HG02981 (cell line): ENCODE data around the gene SYCP1.
"Not testable (repeated sequence)": the region's sequence is repeated elsewhere in the genome, so short reads cannot be mapped to it uniquely, and the experiment has no call there.

Experiments
- ATAC-seq: cut with Tn5 transposase; IDR thresholded peaks from one replicate; pipeline ENCODE4 v1.9.1; 2021; ENCODE audit warnings: mild to moderate bottlenecking, moderate library complexity; ENCODE audit not compliant: unreplicated experiment

SYCP1 gene

DNA sequence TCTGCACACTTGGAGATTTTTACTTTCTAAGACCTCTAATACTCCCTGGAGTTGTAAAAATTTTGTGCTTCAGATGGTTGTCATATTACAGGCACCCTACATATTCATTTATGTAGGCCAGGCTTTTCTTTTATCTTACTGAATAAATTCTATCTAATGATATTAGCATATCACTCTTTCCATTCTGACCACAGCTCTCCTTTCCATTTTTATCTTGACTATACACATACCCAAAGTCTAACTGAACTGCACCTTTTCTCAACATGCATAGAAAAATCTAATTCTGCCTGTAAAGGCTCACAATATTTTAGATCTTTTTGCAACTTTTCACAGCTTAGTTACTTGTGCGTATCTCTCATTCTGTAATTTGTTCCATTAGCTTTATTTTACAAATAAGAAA, 122.2 kb downstream of the SYCP1 start:
- no peak for ATAC-seq

DNA sequence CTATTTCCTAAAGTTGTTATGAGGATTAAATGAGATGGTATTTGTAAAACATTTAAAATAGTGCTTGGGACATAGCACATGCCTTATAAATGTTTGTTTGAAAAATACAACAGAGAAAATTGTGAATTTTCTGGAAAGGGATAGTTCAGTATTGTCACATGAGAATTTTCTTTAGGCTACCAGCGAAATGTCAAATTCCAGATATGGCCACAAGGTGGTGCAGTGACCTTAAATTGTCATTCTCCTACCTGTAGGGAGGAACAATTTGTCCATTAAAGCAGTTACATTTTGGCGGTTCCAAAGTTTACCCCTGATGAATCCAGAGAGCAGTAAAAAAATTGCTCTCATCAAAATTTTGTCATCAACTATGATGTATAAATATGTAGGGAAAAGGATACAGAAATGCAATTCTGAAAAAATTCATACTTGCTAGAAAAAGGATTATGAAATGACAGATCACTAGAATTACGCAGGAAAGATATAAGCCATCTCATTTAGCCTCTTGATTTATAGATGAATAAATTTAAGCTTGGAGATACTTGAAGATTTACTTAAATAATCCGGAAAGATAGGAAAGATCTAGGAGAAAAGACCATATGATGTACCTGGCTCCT, 124.7 kb downstream of the SYCP1 start:
- no peak for ATAC-seq

DNA sequence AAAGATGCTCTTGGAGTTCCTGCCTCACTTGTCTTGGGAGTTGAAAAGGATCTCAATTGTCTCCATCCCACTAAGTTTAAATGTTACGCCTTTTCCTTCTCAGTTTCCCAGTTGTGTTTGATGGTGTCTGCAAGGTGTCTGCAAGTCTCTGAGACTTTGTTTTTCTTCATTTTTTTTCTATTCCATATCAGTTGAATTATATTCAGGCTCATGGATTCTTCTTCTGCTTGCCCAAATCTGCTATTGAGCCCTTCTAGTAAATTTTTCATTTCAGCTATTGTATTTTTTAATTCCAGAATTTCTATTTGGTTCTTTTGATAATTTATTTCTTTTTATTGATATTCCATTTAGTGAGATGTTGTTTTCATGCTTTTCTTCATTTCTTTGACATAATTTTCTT, 127.6 kb downstream of the SYCP1 start:
- no peak for ATAC-seq

DNA sequence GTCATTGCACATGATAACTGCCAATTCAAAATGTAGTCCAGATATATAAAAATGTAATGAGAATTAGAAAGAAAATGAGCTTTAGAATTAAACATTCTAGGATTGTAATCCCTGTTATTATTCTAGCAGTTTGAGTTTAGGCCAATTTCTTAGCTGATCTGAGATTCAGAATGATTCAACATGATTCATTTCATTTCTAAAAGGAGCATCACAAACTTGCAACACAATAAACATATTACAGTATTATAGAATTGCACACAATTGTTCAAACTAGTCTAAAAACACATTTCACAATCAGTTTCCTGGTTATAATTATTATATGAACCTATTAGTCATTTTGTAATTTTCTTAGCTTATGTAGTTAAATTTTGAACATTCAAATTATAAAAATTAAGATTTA, 131.6 kb downstream of the SYCP1 start:
- ATAC-seq, result no peak

DNA sequence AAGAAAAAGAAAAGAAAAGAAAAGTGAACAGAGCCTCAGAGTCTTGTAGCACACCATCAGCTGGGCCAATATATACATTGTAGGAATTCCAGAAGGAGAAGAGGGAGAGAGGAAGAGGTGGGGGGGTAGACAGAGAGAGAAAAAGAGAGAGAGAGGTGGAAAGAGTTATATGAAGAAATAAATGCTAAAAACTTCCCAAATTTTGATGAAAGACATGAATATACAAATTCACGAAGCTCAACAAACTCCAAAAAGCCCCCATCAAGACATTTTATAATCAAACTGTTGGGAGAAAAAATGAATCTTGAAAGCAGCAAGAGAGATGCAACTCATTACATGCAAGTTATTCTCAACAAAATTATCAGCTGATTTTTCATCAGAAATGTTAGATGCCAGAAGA, 133.4 kb downstream of the SYCP1 start:
- no peak for ATAC-seq

DNA sequence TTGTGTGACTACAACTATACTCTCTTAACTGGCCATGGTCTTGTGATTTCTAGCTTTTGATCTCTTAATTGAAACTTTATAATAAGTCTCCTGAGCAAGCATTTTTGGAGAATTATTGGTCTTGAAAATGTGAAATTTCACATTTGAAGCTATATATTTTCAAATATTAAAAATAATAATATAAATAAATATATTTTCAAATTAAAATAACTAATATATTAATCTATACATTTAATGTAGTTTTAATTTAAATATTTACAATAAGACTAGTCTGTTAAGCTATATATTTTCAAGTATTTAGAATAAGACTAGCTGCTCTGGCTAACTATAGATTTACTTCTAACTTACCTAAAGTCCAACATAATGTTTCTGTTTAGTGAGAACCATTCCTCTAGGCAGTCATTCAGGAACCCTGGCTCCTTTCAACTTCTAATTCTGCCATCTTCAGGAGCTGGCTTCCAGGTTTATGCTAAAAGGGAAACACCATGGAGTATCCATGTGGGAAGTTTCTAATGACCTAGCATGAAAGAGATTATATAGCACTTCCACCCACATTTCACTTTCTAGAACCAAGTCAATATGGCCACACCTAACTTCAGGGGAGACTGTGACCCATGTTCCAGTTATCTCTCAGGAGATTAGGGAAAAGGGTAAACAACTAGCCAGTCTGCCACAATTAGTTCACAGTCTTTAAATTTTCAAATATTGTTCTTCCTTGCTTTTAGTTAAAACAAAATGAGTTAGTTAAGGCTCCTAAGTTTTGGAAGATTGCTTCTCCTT, 143.0 kb downstream of the SYCP1 start:
- ATAC-seq, result no peak

DNA sequence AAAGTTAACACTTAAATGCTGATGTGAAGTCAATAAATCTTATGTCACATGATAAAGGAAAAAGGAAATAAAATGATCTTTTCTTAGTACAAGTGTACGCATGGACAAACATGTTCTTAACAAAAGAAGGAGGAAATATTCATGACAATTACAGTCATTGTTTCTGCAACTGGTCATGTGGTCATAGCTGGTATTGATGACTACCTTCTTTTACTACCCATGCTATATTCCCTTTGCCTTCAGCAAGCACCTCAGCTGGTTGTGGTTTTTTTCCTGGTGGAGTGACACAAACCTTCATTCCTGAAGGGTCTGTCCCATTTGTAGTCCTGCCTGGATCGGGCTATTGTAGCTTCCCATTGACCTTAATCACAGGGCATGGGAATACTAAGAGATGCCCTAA, 151.5 kb downstream of the SYCP1 start:
- no peak for ATAC-seq

DNA sequence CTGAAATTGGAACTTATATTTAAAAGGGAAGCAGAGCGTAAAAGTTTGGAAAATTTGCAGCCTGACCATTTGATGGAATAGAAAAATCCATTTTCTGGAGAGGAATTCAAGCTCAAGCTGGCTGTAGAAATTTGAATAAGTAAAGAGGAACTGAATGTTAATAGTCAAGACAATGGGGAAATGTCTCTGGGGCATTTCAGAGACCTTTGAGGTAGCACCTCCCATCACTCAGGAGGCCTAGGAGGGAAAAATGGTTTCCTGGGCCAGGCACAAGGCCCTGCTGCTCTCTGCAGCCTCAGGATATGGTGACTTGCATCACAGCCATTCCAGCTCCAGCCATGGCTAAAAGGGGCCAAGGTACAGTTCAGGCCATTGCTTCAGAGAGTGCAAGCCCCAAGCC, 157.3 kb downstream of the SYCP1 start:
- no peak for ATAC-seq

DNA sequence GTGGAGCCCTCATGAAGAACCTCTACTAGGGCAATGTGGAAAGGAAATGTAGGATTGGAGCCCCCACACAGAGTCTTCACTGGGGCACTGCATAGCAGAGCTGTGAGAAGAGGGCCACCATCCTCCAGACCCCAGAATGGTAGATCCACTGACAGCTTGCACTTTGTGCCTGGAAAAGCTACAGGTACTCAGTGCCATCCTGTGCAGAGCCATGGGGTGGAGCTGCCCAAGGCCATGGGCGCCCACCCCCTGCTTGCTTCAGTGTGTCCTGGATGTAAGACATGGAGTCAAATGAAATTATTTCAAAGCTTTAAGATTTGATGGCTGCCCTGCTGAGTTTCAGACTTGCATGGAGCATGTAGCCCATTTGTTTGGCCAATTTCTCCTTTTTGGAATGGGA, 157.8 kb downstream of the SYCP1 start:
- ATAC-seq, result no peak

DNA sequence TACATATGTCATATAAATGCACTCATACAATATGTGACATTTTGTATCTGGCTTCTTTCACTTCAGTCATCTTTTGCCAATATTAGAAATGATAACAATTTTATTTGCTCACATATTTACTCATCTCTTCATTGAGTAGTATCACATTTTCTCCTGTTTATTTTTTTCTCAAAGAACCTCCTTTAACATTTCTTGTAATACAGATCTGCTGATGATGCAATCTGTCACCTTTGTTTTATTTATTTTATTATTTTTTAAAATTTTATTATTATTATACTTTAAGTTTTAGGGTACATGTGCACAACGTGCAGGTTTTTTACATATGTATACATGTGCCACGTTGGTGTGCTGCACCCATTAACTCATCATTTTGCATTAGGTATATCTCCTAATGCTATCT, 159.1 kb downstream of the SYCP1 start:
- ATAC-seq, result no peak

DNA sequence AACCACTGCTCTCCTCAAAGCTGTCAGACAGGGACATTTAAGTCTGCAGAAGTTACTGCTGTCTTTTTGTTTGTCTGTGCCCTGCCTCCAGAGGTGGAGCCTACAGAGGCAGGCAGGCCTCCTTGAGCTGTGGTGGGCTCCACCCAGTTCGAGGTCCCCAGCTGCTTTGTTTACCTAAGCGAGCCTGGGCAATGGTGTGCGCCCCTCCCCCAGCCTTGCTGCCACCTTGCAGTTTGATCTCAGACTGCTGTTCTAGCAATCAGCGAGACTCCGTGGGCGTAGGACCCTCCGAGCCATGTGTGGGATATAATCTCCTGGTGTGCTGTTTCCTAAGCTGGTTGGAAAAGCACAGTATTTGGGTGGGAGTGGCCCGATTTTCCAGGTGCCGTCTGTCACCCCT, 164.9 kb downstream of the SYCP1 start:
- not testable (repeated sequence) for ATAC-seq

DNA sequence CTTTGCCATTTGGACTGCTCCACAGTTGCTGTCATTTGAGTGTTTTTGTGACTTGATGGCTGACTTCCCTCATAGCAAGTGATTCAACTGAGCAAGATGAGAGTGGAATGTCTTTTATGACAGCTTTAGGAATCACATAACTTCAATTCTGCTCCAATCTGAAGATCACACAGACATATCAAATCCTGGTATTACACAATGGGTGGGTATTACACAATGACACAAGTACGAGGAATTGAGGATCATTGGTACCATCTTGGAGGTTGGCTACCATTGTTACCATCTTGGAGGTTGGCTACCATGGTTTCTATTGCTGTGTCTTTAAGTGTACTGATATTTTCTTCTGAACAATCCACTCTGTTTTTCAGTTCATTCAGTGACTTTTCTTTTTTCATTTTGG, 166.5 kb downstream of the SYCP1 start:
- ATAC-seq, result no peak

DNA sequence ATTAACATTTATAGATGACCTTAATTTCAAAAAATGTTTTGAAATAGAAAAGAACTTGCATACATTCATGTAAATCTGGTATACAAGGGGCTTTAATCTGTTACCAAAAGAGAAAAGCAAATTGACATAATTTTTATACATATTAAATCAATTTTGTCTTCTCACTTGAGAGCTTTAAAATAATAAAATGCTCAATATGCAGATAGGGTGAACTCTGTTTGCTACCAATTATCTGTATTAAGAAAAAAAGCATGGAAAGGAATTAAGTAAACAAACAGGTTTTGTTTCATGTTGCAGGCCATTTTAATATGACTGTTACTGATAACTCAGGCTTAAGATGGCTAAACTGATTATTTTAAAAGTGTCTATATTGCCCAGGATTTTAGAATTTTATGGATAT, 168.9 kb downstream of the SYCP1 start:
- ATAC-seq, result no peak

DNA sequence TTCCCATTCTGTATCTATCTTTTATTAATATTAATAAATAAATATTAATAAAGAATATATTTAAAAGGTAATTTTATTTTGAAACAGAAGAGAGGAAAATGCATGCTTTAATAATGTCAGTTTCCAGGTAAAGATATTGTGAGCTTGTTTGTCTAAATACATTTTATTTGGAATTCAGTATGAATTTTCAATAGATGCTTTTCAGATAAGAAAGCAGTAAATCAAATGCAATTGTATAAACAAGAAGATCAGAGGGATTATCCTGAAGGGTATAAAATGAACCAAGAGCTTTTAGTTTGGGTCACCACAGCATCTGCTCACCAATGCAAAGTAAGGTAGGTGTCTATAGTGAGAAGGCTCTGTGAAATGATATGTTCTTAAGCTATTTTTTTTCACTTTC, 174.9 kb downstream of the SYCP1 start, which contains the start of gene TSHB:
TSHB (plus strand) TSS at position 301 of the 400 bp plus-strand sequence. CDS start 3,537 bp downstream, outside the sequence.
- ATAC-seq, result no peak

DNA sequence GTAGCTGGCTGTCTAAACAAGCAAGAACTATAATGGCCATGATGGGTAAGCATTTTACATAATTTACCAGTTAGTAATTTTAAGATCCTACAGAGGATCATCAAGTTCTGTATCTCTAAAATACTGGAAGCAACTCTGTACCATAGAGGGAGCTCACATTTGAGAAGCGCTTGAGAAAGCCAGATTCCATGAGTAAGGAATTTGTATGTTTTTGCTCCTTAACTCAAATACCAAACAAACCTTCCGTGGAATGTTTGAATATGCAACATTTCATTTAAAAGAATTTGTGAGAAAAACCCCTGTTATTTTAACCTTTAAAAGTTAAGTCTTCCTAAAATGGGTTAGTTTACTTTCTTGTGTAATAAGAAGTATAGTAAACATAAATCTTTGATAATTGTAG, 176.9 kb downstream of the SYCP1 start:
- ATAC-seq, result no peak

DNA sequence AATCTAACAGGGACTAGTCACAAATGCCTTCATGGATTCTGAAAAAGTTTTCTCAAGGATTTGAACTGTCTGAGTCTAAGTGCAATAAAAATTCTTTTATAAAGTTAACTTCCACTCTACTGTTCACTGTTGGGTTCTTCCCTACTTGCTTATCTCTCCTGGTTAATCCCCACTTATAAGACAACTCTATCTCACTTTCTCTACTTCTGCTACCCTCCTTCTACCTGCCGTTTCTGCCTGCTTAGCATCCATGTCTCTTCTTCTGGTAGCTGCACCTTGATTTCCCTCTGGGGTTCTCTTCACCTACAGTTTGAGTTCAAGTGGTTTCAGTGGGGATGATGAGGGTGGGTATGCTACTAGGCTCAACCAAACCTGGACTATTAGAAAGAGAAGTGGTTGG, 181.0 kb downstream of the SYCP1 start:
- ATAC-seq, result no peak

DNA sequence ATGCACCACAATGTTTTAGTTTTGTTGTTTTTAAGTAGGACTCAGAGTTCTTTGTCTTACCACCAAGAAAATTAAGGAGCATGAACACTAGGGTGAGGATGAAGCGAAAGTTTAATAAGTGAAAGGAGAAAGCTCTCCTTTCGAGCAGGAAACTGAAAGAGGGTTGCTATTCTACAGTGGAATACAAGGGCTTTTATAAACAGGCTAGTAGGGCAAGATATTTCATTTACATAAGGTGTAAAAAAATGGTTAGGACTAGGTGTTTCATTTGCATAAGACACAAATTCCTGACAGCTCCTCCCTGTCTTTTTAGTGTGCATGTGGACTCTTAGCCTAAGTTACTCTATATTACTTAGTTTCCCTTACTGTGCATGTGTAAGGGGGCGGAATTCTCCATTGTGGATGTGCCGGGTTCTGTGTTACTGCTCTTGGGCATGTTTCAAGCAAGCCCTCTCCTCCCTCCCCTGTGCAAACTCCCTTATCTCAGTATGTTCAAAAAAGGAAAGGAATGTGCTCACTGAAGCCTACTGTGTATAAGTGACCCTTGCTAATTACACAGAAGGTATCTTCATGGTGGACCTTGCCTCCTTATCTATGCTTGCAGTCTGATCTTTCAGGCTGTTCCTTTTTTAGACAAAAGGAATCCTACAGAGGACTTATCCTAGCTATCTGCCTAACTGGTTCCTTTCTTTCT, 182.3 kb downstream of the SYCP1 start:
- no peak for ATAC-seq

DNA sequence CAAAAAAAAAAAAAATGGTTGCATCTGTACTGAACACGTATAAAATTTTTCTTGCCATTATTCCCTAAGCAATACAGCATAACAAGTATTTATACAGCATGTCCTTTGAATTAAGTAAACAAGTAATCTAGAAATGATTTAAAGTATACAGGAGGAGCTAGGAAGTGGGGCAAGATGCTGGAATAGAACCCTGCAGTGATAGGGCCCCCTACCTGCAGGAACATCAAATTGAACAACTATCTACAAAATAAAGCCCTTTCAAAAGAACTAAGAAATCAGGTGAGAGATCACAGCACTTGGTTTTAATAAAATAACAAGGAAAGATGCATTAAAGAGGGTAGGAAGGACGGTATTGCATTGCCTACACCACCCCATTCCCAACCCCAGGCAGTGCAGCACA, 185.8 kb downstream of the SYCP1 start:
- ATAC-seq, result no peak

DNA sequence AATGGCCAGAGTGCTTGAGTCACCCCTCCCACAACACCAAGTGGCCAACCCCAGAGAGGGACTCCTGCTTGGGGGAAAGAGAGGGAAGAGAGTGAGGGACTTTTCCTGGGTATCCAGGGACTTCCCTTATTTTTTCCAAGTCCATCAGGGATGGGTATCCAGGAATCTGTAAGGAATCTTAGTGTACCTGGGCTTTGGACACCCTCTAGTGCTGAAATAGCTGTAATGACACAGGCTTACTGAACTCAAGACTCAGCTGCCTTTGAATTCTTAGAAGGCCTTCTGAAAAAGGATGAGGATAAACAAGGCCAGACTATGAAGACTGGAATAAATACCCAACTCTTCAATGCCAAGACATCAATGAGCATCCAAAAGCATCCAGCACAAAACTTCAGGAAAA, 187.0 kb downstream of the SYCP1 start:
- ATAC-seq, result no peak
